Kasumi-1 (cell line): ENCODE data around the gene MACROD1.

Experiments
- DNase-seq, 2 experiments: peaks; one replicate each; lab custom pipeline; 2025; lab: John Stamatoyannopoulos, UW

MACROD1 gene

DNA sequence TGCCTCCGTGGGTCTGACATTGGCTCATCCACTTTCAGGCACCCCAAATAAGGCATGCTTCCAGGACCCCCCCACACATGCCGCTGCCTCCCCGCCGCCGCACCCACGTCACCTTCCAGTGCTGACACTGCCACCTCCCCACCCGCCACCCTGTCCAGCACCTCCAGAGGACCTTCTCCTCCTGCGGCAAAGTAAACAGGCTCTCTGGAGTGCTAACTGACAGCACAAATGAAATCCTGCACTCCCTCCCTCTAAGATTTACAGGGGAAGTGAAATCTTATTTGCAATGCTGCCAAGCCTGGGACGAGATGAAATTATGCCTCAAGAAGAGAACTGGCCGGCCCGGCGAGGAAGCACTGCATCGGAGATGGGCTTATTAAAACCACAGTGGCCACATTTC, 35.3 kb downstream of the MACROD1 start:
- no peak for DNase-seq

DNA sequence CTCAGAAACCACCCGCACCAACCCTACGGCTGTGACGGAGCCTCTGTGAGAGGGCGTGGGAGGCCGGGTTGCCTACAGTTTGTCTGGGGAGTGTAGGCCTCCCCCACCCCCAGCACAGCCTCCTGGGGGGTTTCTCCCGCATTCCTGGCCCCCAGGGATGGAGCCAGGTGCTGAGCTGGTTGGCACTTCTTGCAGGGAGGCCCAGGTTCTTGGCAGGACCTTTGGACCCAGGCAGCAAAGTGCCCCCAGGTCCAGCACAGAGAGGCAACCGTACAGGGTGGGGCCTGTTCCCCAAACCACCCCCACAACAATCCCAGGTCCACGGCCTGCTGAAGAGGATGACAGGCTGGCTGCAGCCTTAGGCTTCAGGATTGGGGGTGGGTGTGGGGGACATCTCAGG, 36.5 kb downstream of the MACROD1 start:
- no peak for DNase-seq

DNA sequence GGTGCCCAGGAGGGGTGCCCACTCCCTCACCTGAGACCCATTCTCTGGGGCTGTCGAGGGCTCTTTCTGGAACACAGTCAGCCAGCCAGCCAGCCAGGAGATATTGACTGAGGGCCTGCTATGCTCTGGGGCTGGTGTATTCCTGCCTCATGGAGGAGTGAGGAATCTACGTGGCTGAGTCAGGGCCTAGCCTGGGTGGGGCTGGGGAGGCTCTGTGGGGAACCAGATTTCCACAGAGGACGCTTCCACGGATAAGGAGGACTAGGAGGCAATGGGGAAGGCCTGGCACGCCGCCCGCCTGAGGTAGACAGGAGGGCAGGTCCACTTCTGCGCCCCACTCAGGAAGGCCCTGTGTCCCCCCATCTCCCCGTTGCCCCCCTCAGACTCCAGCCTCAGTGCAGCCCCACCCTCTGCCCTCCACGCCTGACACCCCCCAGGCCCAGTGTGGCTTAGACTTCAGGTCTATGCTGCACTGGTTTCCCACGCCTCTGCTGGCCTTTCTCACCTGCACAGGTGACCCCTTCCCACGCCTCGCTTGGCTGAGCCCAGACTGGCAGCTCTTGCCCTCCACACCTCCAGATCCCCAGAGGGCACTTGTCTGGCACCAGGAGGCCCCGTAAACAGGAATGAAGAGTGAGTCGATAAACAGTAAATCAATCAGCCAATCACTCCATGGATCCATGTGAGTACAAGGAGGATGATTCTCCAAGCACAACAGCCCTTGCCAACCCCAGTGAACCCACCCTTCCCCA, 37.5 kb downstream of the MACROD1 start:
- no peak for DNase-seq

DNA sequence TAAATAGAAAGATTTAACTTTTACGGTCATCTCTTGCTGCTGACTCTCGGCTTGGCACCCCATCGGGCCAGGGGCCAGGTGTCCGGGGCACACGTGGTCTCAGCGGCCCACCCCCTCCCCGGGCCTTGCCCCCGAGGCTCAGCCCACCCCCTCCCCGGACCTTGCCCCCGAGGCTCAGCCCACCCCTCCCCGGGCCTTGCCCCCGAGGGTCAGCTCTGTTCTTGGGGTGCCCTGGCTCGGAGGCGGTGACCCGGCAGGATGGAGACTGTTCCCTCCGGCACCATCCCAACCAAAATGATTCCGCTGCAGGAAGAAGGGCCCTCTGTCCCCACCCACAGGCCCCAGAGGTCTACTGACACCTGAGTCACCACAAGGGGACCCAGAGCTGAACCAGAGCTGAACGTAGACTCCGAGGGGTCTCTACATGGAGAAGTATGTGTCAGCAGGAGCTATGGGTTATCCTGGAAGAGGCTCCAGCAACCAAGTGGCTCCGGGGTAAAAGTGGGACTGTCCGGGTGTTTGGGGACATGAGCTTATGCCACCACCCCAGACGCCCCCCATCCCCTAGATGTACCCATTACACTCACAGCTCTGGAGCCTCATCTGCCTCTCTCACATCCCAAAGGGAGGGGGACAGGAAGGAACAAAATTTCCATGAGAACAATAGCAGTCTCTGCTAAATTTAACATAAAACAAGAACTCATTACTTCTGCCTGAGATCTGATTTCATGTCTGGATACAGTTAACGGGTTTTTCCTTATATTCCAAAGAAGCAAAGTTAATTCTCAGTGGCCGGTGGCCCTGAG, 38.4 kb downstream of the MACROD1 start:
- DNase-seq = no peak

DNA sequence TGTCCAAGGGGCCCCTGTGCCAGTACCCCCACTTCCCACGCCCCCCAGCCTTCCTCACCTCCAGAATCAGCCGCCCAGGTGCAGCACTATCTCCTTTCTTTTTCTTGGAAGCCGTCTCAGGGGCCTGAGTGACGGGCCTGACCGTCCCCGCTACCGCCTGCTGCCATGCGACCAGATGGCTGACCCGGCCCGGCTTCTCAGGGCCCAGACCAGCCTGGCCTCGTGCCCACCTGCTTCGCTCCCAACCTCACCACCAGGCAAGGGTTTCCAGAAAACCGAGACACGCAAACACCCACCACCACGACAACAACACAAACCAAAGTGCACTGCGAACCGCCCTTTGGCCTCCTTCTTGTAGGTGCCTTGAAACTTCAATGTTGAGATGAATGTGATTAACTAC, 39.1 kb downstream of the MACROD1 start:
- no peak for DNase-seq

DNA sequence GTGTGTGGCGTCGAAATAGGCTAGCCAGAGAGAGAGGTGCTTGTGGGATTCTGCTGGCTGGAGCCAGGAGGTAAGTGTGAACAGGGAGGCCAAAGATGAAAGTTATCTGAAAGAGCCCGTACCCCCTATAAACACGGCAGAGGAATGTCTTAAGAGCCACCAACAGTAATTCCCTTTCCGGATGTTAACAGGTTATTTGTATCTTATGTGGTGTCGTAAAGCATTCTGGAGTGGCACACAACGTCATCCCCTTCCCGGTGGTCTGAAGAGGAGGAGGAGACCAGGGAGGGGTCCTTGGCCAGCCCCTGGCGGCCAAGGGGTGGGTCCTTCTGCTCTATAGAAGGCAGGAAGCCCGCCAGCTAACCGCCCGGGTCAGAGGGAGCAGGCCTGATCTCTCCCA, 39.5 kb downstream of the MACROD1 start:
- DNase-seq = no peak

DNA sequence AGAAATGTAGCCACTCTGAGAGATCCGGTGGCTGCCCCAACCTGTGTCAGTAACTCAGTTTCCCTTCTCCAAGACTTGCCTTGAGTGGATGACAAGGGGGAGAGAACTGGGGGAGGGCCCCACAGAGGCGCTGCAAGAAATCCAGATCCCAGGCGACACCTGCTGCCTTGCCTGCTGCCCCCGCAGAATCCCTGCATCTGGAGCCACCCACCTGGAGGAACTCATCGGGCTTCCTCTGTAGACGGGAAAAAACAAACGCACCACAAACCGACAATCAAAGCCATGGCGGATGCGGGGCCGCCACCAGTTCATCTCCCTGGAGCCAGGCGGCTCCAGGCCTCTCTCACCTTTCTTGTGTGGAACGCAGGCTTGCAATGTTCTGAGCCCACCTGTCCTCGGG, 40.2 kb downstream of the MACROD1 start:
- no peak for DNase-seq

DNA sequence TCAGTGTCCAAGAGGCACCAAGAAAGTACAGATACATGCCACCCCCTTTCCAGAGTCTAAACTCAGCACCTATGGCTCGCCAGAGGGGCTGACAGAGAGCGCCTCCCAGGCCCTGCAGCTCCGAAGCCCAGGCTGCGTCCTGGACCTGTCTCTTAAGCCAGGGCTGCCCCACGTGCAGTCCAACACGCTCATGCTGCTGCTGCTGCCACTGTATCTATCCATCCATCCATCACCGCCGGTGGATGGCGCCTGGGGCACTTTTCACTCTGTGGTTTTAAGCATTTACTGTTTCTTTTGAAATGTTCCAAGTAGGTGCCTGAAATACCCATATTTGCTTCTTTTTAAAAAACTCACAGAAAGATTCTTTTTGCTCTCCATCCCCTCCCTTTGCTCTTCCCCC, 41.8 kb downstream of the MACROD1 start:
- no peak for DNase-seq

DNA sequence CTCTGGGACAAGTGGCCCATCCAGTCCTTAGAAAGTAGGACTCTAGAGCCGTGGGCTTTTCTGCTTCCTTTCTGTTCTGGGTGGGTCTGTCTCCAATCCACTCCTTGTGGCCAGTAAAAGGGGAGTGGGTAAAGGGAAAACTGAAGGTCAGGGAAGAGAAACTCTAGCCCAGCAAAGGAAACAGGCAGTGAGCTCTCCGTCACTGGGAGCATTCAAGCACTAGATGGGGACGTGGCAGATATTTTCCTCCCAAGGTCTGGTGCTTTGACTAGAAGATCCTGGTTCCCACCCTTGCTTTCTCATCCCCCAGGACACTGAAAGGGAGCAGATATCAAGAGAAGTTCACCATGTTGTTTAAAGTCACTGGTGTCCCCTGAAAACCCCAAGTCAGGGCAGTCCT, 42.2 kb downstream of the MACROD1 start:
- DNase-seq = no peak

DNA sequence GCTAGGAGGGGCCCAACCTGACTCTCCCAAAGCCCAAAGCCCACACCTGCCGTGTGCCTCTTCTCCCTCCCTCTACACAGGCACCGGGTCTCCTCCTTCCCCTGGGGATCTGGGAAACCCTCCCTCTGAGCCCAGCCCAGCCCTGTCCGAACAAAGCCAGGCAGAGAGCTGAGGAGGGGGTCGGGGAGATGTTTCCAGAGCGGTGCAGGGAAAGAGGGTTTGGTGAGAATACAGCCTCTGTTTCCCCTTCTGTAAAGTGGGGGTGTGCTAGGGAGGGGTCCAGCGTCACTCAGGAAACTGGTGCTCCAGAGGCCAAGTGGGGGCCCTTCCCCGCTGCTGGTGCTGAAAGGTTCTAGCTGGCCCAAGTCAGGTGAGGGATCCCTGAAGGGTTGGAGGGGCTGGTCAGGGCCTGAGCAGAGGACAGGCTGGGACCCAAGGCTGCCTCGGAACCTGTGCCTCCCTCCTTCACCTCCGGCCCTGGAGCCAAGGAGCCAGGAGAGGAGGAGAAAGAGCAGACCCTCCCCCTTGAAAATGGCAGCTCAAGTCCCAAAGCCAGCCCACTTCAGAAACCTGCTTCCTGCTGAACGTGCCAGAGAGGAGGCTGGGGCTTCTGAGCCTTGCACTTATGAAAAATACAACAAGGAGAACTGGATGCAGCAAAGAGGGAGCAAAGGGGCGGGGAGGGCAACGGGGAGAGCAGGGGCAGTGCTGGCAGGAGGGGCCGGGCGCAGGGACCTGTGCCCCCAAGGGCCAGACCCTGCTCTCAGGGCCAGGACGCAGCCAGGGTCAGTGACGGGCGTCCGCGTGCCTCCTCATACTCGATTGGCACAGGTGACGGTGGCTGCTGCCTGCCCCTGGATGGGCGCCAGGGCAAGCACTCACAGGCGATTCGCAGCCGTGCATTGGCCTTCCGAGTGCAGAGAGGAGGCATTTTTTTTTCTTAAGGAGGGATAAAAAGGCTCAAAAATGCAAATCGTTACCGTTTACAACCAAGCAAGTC, 43.2 kb downstream of the MACROD1 start:
- no peak for DNase-seq

DNA sequence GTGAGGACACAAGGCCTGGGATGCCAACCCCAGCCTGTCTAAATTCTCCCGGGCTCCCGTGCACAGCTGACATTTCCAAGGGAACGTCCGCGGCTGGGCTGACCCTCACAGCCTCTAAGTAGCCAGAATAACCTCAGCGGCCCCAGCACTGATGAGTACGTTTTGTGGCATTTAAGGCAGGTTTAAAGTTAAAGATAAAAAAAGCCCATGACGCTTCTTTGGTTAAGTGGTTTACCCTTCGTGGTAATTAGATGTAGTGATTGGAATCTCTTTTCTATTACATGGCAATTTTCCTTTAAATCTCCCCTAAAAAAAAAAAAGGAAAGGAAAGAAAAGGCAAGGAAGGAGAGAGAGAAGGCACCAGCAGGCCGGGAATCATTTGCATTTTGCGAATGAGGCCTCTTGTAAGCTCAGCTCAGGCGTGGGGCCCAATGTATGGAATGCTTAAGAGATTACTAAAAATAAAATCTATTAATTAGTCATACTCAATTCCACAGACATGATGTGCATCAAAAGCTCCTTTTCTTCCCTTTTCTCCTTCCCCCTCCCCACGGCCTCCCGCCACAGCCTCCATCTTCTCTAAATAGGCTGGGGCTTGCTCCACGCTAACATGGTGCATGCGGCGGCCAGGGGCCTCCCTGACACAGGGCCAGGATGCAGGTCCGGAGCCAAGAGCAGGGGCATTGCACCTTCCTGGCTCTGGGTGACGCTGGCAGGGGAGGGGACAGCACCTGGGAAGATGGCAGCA, 44.1 kb downstream of the MACROD1 start:
- no peak for DNase-seq

DNA sequence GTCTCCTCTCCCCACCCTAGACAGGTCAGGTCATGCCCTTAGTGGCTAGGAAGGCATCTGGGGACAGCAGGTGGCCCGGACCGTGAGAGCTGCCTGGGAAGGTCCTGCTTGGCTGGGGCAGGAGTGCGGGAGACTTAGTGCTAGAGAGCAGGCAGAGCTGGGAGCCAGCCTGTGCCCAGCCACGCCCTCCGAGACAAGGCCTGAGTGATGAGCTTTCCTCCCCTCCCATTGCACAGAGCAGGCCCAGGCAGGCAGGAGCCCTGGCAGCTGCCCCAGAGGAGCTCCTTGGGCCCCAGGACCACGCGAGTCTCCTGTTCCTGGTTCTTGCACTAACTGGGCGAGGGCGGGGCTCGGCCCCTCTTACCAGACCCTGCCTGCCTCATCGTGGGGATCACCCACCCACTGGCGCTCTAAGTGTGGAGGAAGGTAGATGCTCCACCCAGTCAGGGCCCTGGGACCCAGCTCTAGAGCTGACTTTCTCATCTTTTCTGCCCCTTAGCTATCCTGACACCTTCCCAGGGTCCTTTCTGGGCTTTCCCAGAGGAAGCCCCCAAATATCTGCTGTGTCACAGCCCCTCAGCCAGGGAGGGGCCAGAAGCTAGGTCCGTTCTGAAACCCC, 44.9 kb downstream of the MACROD1 start:
- DNase-seq = no peak

DNA sequence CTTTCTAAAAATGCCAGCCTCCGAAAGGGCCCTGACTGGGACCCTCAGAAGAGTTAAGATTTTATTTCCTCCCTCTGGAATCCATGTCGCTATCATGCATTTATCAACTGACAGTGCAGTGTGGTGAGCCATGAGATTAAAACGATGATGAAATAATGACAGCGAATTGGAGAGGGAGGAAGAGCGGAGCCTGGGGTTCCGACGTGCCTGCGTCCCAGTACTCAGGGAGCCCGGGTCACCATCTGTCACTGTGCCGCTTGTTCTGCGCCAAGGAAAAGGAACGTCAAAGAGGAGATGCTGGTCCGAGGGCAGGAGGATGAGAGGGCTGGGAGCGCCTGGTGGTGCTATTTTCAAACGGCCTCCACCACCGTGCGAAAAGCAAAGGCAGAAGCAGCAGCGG, 46.2 kb downstream of the MACROD1 start:
- DNase-seq = no peak

DNA sequence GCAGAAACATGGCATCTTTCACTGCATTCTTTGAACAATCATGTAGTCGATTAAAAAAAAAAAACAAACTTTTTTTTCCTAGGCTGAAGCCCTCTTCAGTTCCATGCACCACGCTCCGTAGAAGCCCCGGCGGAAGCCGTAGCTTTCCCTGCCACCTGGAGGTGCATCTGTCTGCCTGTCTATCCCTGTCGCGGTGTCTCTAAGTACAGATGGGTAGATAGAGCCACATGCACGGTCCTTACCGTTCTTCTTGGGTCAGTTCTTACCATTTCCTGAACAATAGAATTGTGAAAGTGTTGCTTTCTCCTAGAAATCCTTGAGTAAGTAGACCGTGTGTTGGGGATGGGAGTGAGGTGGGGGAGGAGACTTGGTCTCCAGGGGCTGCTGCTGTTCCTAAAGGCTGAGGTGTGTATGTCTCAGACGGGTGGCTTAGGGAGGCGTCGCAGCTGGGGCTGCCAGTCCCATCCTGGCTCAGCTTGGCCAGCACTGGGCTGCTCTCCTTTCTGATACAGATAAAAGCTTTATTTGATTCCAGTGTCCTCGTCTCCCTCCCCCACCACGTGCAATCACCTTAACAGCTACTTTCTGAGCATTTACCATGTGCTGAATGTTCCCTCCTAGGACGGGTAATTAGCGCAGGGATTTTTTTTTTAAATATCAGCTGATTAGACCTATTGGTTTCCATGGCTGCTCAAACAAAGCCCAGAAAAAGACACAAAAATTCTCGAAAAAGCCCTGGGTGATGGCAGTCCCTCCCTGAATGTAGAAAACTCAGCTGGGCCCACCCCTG, 46.8 kb downstream of the MACROD1 start:
- no peak for DNase-seq

DNA sequence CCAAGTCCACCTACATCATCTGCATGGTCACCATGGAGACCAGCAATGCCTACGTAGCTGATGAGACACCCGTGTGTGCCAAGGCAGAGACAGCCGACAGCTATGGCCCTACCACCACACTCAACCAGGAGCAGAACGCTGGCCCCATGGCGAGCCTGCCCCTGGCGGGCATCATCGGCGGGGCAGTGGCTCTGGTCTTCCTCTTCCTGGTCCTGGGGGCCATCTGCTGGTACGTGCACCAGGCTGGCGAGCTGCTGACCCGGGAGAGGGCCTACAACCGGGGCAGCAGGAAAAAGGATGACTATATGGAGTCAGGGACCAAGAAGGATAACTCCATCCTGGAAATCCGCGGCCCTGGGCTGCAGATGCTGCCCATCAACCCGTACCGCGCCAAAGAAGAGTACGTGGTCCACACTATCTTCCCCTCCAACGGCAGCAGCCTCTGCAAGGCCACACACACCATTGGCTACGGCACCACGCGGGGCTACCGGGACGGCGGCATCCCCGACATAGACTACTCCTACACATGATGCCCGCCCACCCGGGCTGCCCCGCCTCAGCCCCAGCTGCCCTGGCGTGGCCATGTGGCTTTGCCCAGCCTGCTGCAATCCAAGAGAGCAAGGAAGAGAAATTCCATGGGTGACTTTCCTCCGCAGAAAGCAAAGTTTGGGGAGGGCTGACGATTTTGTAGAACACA, 48.0 kb downstream of the MACROD1 start:
- no peak for DNase-seq

DNA sequence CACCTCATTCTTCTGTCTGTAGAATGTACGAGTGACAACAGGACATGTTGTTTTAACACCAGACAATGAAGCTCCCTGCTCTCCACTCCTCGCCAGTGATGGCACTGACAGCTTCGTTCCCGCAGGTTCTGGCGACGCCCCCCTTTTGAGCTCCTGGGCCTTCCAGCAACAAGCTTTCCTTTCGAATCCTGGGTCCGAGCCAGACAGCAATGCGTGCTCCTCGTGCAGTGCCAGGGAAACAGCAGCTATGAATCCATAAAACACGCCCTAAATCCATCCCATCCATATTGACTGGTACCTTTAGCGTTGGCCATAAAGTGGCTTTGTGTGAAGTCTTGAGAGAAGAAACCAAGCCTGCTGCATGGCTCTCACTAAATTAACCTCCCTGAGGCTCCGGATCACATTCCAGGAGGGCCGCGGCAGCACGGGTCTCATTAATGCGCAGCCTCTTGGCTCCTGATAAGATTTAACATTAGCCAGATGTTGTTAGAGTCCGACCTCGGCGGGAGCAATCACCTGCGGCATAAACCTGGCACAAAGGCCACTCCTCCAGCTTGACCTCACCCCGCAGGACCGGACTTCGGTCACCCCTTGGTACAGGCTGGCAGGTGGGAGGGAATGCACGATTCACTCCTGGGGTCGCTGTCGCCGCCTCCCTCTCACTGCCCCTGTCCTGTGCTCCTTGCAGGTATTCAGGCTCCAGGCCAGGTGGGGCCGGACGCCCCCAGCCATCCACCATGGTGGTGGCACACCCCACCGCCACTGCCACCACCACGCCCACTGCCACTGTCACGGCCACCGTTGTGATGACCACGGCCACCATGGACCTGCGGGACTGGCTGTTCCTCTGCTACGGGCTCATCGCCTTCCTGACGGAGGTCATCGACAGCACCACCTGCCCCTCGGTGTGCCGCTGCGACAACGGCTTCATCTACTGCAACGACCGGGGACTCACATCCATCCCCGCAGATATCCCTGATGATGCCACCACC, 50.1 kb downstream of the MACROD1 start:
- DNase-seq = no peak

DNA sequence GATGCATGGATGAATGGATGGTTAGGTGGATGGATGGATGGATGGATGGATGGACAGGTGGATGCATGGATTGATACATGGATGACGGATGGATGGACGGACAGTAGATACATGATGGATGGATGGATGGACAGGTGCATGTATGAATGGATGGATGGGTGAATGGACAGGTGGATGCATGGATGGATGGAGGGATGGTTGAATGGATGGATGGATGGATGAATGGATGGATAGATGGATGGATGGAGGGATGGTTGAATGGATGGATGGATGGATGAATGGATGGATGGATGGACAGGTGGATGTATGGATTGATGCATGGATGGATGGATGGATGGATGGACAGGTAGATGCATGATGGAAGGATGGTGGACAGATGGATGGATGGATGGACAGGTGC, 51.7 kb downstream of the MACROD1 start:
- DNase-seq = no peak

DNA sequence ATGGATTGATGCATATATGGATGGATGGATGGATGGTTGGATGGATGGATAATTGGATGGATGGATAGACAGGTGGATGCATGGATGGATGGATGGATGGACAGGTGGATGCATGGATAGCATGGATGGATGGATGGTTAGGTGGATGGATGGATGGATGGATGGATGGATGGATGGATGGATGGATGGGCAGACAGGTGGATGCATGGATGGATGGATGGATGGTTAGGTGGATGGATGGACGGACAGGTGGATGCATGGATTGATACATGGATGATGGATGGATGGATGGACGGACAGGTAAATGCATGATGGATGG, 52.5 kb downstream of the MACROD1 start:
- no peak for DNase-seq
